DMS 273 (cell line): ENCODE results near the gene TINAGL1.
A peak's percentile ranks its signal among the peaks of the same experiment; 100 is the strongest.

Source experiments
- DNase-seq: peaks from one replicate; lab custom pipeline; 2025; ENCODE audit not compliant: unreplicated experiment; lab: John Stamatoyannopoulos, UW

Gene TINAGL1

GRCh38 chr1:31567956-31568570, 8.3 kb upstream of the TINAGL1 start:
- DNase-seq: no peak

GRCh38 chr1:31568895-31569595, 7.3 kb upstream of the TINAGL1 start:
- no peak for DNase-seq

DNA sequence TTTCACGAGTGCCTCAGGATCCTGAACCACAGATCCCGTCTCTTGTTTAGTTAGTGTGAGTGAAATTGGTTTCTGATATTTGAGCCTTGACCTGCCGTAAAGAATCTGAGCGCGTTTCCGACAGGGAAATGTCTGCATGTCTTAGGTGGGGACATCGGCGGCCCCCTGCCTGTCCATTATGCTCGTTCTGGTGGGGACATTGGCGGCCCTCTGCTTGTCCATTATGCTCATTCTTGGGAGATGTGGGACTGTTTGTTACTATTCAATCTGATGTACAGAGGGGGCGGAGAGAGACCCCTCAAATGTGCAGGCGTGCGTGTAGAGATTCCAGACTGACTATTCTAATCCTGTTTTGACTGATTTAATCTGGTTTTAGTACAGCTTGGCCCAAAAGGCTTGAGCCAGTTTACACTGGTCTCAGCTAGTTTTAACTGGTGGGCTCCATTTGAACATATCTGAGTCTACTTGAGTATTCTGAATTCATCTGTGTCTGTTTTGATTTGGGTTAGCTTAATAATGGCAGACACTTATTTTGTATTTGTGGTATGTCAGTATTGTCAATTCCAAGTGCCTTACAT, 6.6 kb upstream of the TINAGL1 start:
- no peak for DNase-seq

DNA sequence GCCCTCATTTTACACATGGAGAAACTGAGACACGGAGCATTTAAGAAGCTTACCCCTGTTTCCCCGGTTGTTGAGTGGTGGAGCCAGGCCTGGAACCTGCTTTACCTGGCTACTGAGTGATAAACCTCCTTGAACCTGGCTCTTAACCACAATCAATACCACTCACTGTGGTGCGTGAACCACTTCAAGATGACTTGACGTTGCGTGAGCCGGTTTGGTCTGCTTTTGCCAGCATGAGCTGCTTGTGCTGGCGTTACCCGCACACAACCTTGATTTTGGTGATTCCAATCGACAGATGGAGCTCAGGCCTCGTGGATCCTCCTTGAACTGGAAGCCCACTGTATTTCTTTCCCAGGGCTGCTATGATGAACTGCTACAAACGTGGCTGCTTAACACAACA, 6.1 kb upstream of the TINAGL1 start:
- DNase-seq: no peak

- DNase-seq: no peak
These were observed 5.4 kb upstream of the TINAGL1 start for GRCh38 chr1:31570906-31571305.

DNA sequence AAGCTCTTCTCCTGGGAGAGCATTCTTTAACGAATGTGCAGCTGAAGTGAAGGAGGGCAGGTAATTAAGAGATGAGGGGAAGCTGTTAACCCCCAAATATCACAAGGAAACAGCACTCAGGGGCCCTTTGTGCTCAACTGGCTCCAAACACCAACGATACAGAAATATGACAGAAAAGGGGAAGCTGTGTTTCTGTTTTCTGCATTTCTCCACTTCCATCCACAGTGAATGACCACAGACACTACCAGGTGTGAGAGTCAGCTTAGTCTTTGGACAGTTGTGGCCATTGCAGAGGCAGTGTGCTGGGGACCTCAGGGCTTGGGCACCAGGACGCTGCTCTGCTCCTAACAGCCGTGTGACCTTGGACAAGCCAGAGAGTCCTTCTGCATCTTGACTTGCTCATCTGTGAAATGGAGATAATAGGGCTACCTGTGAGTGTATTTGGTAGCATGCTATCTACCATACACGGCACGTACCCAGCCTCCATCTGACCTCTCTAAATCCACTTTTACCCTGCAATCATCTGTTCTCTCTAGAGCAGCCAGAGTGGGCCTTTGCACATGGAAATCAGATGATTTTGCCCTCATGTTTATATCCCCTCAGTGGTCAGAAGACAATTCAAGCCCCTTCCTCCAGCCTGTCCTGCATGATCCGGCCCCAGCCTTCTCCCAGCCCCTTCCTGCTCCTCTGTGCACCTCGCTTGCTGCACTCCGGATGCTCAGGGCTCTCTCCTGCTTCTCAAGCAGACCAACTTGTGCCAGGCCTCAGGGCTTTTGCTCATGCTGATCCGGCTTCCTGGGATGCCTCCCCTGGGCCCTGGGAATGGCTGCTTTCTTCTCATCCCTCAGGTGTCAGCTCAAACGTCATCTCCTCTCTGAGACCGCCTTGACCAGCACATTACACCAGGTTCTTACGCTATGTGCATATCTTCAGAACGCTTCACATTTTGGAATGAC, 4.7 kb upstream of the TINAGL1 start:
- no peak for DNase-seq

DNA sequence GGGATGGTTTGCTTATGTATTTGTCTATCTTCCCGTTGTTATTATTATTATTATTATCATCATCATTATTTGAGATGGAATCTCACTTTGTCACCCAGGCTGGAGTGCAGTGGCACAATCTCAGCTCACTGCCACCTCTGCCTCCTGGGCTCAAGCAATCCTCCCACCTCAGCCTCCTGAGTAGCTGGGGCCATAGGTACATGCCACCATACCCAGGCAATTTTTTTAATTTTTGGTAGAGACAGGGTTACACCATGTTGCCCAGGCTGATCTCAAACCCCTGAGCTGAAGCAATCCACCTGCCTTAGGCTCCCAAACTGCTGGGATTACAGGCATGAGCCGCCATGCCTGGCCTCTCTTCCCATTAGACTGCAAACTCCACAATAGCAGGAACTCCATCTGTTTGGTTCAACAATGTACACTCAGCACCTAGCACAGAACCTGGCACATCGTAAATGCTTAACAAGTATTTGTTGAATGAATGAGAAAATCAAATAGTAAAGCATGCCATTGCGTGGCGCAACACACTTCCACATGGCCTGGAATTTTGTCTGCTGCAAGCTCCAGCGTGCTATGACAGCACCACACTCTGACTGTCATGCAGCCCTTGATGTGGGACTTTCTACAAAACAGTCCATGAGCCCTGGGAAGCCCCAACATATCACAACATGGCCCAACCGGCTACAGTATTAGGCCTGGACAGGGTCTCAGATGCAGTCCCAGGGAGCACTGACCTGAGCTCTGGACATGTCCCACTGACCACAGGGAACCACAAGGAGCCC, 3.8 kb upstream of the TINAGL1 start:
- no peak for DNase-seq

DNA sequence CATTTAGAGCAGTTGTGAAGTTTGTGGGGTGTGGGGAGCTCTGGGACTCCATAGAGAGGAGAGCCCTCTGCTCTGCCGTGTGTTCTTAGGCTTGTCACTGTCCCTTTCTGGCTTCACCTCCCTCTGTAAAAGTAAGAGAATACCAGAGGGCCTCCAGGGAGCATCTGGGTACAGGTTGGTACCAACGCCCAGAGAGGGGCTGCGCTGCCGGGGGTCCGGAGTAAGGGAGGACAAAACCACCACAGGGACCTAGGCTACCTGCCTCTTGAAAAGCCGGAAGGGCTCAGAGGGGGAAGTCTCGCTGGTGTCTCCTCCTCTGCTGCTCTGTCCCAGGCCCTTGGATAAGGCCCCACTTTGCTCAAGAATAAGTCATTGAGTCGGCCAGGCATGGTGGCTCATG, 3.1 kb upstream of the TINAGL1 start:
- no peak for DNase-seq

DNA sequence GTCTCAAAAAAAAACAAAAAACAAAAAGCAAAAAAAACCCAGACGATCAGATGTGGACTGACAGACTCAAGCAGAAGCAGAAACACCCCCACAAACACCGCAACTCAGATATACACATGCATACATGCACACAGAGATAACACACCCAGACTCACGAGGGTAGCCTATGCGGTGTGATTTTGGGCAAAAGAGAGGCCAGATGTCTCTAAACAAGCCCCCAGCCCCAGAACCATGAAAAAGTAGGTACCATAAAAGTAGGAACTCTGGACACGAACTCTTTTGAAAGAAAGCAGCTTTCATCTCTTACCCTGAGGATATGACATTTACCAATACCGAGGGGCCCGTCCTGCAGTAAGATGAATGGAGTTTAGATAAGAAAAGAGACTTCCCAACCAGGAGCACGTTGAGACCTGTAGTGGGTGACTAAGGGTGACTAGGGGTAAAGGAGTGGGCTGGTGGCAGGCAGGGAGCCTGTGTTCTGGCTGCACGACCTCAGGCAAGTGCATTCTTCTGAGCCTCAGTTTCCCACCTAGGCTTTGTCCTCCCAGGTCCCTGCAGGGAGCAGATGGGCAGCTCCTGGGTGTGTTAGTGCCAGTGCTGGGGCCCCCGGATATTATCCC, 1.5 kb upstream of the TINAGL1 start:
- DNase-seq: no peak

GRCh38 chr1:31575369-31576140, 760 bp upstream of the TINAGL1 start:
- no peak for DNase-seq

- no peak for DNase-seq
These were observed 584 bp downstream of the TINAGL1 start for GRCh38 chr1:31576743-31577455.

GRCh38 chr1:31577515-31578192, 1.3 kb downstream of the TINAGL1 start:
- peak; percentile 22 for DNase-seq

GRCh38 chr1:31579374-31579773, 3.1 kb downstream of the TINAGL1 start:
- DNase-seq: no peak

- DNase-seq: no peak
These were observed 4.2 kb downstream of the TINAGL1 start for GRCh38 chr1:31580513-31580870.

DNA sequence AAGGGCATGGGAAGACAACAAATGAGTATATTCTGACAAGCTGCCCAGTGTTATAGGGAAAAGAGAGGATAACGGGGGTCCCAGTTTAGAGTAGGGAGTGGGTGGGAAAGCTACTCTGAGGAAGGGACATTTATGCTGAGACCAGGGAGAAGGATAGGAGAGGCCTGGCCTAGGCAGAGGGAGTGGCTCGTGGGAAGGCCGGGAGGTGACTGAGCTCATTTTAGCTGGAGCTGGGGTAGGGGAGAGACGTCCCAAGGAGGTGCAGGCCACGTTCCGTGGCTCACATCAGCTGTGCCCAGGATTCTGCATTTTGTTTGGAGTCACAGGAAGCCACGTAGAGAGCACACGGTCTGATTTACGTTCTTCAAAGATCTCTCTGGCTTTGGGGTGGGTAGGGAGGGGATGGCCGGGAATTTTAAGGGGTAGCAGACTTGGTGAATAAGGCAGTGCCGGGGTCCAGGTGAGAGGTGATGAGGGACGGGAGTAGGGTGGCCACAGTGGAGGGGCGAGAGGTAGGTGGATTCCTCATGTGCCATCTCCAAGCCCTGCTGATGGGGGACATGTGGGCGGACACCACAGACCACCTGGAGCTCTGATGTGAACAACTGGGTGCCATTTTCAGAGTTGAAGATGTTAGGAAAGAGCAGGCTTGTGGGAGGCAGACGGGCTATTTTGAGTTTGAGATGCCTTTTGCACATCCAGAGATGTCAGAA, 4.7 kb downstream of the TINAGL1 start:
- no peak for DNase-seq

DNA sequence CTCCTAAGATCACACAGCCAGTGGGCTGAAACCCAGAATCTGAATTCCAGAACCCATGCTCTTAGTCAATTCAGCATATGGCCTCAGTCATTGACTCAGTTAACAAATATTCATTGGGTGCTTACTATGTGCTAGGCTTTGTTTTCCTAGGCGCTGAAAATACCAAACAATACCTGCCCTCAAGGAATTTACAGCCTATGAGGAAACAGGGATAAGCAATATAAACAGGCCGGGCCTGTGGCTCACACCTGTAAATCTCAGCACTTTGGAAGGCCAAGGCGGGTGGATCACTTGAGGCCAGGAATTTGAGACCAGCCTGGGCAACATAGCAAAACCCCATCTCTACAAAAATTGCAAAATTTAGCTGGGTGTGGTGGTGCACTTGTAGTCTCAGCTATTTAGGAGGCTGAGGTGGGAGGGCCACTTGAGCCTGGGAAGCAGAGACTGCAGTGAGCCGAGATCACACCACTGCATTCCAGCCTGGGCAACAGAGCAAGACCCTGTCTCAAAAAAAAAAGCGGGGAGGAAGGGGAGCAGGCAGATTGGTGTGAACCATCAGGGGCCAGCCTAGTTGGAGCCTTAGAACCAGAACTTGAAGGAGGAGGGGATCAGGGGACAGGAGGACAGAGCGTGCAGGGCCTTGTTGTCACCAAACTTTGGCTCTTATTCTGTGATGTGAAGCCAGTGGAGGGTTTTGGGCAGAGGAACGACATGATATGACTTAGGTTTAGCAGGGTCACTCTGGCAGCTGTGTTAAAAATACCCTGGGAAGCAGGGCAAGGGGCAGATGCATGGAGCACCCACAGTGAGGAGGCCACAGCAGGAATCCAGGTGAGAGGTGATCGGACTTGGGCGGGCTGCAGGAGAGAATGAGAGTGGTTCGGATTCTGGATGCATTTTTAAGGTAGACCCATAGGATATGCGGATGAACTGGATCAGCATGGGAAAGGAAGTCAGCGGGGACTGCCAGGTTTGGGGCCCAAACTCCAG, 5.8 kb downstream of the TINAGL1 start:
- no peak for DNase-seq
